ENCODE measurements around the gene RNF121. TPM values are rescaled to one million over a fixed set of nuclear protein-coding genes. Genes with fewer than 3 reads are reported as not detected.

RNF121 gene
- total and polyA plus RNA-seq, 2 of the 13 experiments (the other 11 are each of a cell fraction or from before 2014, with no cell fraction given): 28.6 to 44.3 TPM

GRCh38 chr11:71947498-71947897 is 18.7 kb downstream of the RNF121 start (continued):
- TF ChIP-seq ZBTB14 (CRISPR knock-in tag; IDR thresholded peaks at IDR 0.05) (no peak), MAF1 (CRISPR knock-in tag; IDR thresholded peaks at IDR 0.05; ENCODE audit: borderline replicate concordance) (no peak), PBX2 (CRISPR knock-in tag; IDR thresholded peaks at IDR 0.05) (no peak), NFRKB (IDR thresholded peaks at IDR 0.05) (no peak), BCL6 (CRISPR knock-in tag; IDR thresholded peaks at IDR 0.05) (peak; percentile 88), ZNF264 (CRISPR knock-in tag; IDR thresholded peaks at IDR 0.05) (peak; percentile 82; the same call in 1 of the 2 replicates), ZNF792 (CRISPR knock-in tag; IDR thresholded peaks at IDR 0.05) (peak; percentile 66; the same call in 1 of the 2 replicates), AGO1 (IDR thresholded peaks at IDR 0.05; ENCODE audit: low read depth, low read length, poor library complexity, severe bottlenecking) (no peak), ZXDC (CRISPR knock-in tag; IDR thresholded peaks at IDR 0.05) (no peak), MAFG (CRISPR knock-in tag; IDR thresholded peaks at IDR 0.05) (no peak), HIVEP1 (CRISPR knock-in tag; IDR thresholded peaks at IDR 0.05) (no peak), PAWR (CRISPR knock-in tag; IDR thresholded peaks at IDR 0.05; ENCODE audit: borderline replicate concordance) (no peak), ZNF296 (CRISPR knock-in tag; conservative IDR thresholded peaks at IDR 0.05) (no peak), BHLHE40 (IDR thresholded peaks at IDR 0.05; ENCODE audit: low read length) (0 out of 2 replicates have a peak, but pooled peaks have one; percentile 8), HMG20B (CRISPR knock-in tag; conservative IDR thresholded peaks at IDR 0.05) (peak; percentile 89), NONO (IDR thresholded peaks at IDR 0.05) (no peak), NONO (CRISPR knock-in tag; conservative IDR thresholded peaks at IDR 0.05) (0 out of 2 replicates have a peak, but pooled peaks have one; percentile 18), MNT (IDR thresholded peaks at IDR 0.05) (no peak), ZNF501 (CRISPR knock-in tag; IDR thresholded peaks at IDR 0.05) (no peak), ERF (CRISPR knock-in tag; IDR thresholded peaks at IDR 0.05) (peak; percentile 60), ZNF10 (CRISPR knock-in tag; IDR thresholded peaks at IDR 0.05; ENCODE audit: borderline replicate concordance, low read depth) (no peak), SMAD9 (CRISPR knock-in tag; IDR thresholded peaks at IDR 0.05) (no peak), PRDM15 (CRISPR knock-in tag; IDR thresholded peaks at IDR 0.05) (no peak)

Data from HepG2 (cell line).